Liver (tissue), 9 donors: ENCODE data around the gene FGFR4. TPM values are rescaled to one million over a fixed set of nuclear protein-coding genes. Genes with fewer than 3 reads are reported as not detected.

Source experiments
- DNase-seq: peaks from one replicate; pipeline ENCODE4 v3.0.0-alpha.2; 2017; ENCODE audit warnings: low spot score
- H3K27ac ChIP-seq, 2 donors: one replicate each; pipeline ENCODE4 v1.7.0; 2013; ENCODE audit warnings: inconsistent platforms in 2 of 2, low read length in 2 of 2, control low read depth in 1 of 2, low read depth in 1 of 2, mild to moderate bottlenecking in 1 of 2
- H3K27me3 ChIP-seq, 4 donors: one replicate each; pipeline versions ENCODE4 v1.6.1 to v1.7.0; 2013; ENCODE audit warnings: low read length in 3 of 4, inconsistent platforms in 1 of 4, mild to moderate bottlenecking in 1 of 4, moderate library complexity in 1 of 4; ENCODE audit not compliant: control insufficient read depth in 4 of 4, insufficient read depth in 4 of 4
- H3K36me3 ChIP-seq, 4 donors: one replicate each; pipeline versions ENCODE4 v1.6.1 to v1.7.0; 2013; ENCODE audit warnings: low read length in 3 of 4, mild to moderate bottlenecking in 3 of 4, low read depth in 1 of 4, moderate library complexity in 1 of 4; ENCODE audit not compliant: control insufficient read depth in 4 of 4, insufficient read depth in 3 of 4
- H3K4me1 ChIP-seq, 4 donors: one replicate each; pipeline versions ENCODE4 v1.6.1 to v1.7.0; 2013; ENCODE audit warnings: low read length in 3 of 4, mild to moderate bottlenecking in 3 of 4, moderate library complexity in 1 of 4; ENCODE audit not compliant: control insufficient read depth in 4 of 4, insufficient read depth in 4 of 4
- H3K4me3 ChIP-seq, 3 donors: one replicate each; pipeline versions ENCODE4 v1.6.1 to v1.7.0; 2013; ENCODE audit warnings: low read length in 3 of 3, control low read depth in 1 of 3, low read depth in 1 of 3, mild to moderate bottlenecking in 1 of 3
- H3K9ac ChIP-seq, 2 donors: one replicate each; pipeline ENCODE4 v1.7.0; 2013; ENCODE audit warnings: low read length in 2 of 2, mild to moderate bottlenecking in 2 of 2, moderate library complexity in 2 of 2, control low read depth in 1 of 2, low read depth in 1 of 2
- H3K9me3 ChIP-seq, 4 donors: one replicate each; pipeline versions ENCODE4 v1.6.1 to v1.7.0; 2013; ENCODE audit warnings: low read length in 3 of 4; ENCODE audit not compliant: control insufficient read depth in 4 of 4
- GABPA ChIP-seq, 2 donors: IDR thresholded peaks in 1 of 2; conservative IDR thresholded peaks in 1 of 2; 2 replicates each; pipeline ENCODE4 v1.6.1; 2016; ENCODE audit warnings: antibody characterized with exemption in 2 of 2, mild to moderate bottlenecking in 1 of 2, moderate library complexity in 1 of 2
- JUND ChIP-seq, 2 donors: IDR thresholded peaks; 2 replicates each; pipeline ENCODE4 v1.6.1; 2016; ENCODE audit warnings: antibody characterized with exemption in 2 of 2
- NR2F2 ChIP-seq: IDR thresholded peaks from 2 replicates; pipeline ENCODE4 v1.6.1; 2016; ENCODE audit warnings: antibody characterized with exemption
- RAD21 ChIP-seq, 2 donors: IDR thresholded peaks; 2 replicates each; pipeline ENCODE4 v1.6.1; 2016; ENCODE audit warnings: antibody characterized with exemption in 2 of 2, mild to moderate bottlenecking in 2 of 2
- TAF1 ChIP-seq: conservative IDR thresholded peaks from 2 replicates; pipeline ENCODE4 v1.6.1; 2016; ENCODE audit warnings: antibody characterized with exemption, mild to moderate bottlenecking
- WGBS: extraction: QIAGEN DNeasy Blood & Tissue Kit; methylation state at CpG from one replicate; pipeline ENCODE4 v1.1.7; 2013; 5-methylcytosine and 5-hydroxymethylcytosine counted together
- polyA plus RNA-seq, 2 donors: library from polyadenylated mRNA; stranded (reverse) in 1 of 2; unstranded in 1 of 2; fragments of 200-250 nt in 1 of 2; fragments of >200 nt in 1 of 2; fragmentation: Nextera tagmentation in 1 of 2; extraction: Ambion mirVana in 1 of 2; gene quantifications; one replicate each; pipeline versions ENCODE4 v1.2.1 to v1.2.3, GENCODE V29; 2013 to 2015
- total RNA-seq, 2 donors: library from RNA; depleted of rRNA; stranded (reverse); fragments of >200 nt; gene quantifications; one replicate each; pipeline ENCODE4 v1.2.3, GENCODE V29; 2014
- TF ChIP-seq, protein P1 (sequence below): fragments of 150-350 bp; IDR thresholded peaks from 2 replicates; pipeline ENCODE4 v1.5.1; 2017; ENCODE audit warnings: improper control_type of control experiment, low read depth, low read length; ENCODE audit not compliant: missing input control
- TF ChIP-seq, protein P2 (sequence below): IDR thresholded peaks from 2 replicates; pipeline ENCODE4 v1.6.1; 2016; ENCODE audit warnings: antibody characterized with exemption
- TF ChIP-seq, protein P3 (sequence below): IDR thresholded peaks from 2 replicates; pipeline ENCODE4 v1.6.1; 2016; ENCODE audit warnings: antibody characterized with exemption
- donor health status: healthy.
- donor health status: healthy.
- donor health status: healthy.
- donor health status: healthy.
- donor health status: healthy.

The FGFR4 gene
- total and polyA plus RNA-seq, 4 donors, result 42.3 to 72.6 (median 56.3) TPM

DNA sequence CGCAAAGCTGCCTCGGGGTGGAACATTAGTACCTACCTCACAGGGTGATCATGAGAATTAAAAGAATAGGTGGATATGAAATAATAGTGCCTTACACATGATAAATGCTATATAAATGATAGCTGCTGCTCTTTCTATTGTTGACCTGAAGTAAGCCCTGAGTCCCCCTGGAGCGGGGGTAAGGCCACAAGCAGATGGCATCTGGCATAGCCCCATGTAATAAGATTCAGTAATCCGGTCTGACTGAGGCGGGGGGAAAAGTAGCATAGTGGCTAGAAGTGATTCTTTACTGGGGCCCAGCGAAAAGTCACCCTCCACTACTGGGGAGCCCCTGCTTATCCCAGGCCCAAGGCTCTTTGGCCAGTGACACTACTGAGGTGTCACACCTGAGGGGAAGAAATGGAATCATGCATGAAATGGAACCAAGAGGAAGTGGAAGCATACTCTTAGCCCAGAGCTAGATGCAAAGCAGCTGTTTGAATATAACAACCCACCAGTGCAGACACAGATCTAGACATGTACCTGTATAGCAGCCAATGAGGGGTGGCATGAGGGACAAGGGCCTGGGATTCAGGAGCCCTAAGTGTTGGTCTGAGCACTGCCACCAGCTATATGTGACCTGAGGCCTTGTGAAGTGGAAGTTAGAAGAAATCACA lies 16.1 kb upstream of the FGFR4 start (continued):
- TF ChIP-seq, protein P1, sequence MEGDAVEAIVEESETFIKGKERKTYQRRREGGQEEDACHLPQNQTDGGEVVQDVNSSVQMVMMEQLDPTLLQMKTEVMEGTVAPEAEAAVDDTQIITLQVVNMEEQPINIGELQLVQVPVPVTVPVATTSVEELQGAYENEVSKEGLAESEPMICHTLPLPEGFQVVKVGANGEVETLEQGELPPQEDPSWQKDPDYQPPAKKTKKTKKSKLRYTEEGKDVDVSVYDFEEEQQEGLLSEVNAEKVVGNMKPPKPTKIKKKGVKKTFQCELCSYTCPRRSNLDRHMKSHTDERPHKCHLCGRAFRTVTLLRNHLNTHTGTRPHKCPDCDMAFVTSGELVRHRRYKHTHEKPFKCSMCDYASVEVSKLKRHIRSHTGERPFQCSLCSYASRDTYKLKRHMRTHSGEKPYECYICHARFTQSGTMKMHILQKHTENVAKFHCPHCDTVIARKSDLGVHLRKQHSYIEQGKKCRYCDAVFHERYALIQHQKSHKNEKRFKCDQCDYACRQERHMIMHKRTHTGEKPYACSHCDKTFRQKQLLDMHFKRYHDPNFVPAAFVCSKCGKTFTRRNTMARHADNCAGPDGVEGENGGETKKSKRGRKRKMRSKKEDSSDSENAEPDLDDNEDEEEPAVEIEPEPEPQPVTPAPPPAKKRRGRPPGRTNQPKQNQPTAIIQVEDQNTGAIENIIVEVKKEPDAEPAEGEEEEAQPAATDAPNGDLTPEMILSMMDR, result no peak
- TF ChIP-seq, protein P2, sequence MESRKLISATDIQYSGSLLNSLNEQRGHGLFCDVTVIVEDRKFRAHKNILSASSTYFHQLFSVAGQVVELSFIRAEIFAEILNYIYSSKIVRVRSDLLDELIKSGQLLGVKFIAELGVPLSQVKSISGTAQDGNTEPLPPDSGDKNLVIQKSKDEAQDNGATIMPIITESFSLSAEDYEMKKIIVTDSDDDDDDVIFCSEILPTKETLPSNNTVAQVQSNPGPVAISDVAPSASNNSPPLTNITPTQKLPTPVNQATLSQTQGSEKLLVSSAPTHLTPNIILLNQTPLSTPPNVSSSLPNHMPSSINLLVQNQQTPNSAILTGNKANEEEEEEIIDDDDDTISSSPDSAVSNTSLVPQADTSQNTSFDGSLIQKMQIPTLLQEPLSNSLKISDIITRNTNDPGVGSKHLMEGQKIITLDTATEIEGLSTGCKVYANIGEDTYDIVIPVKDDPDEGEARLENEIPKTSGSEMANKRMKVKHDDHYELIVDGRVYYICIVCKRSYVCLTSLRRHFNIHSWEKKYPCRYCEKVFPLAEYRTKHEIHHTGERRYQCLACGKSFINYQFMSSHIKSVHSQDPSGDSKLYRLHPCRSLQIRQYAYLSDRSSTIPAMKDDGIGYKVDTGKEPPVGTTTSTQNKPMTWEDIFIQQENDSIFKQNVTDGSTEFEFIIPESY, result no peak
- no peak for TF ChIP-seq TAF1

DNA sequence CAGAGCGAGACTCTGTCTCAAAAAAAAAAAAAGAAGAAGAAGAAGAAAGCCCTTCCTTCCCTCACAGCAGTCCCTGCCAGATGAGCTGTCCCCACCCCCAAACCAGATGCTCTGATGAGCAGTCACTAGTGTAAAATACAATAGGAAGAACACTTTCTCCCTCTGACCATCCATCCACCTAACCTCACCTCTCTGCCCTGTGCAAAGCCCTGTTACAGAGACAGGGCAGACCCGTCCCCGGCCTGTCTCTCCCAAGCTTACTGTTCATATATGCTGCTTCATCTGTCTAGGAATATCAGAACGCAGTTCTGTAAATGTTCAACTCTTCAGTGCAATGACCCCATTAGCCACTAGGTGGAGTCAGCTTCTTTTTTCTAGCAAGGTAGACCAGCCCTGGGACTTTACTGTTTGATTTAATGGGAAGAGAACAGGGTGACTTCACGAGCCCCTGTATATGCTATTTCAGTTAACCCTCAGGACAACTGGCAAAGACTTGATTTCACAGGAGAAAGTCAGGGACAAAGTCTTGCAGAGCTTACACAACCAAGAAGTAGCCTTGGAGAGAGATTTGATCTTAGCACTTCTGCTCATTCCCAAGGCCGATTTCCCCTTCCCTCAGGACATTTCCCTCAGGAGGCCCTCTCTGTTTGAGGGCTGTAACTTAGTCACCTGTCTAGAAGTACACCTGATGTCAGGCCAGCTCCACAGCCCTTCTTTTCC lies 14.9 kb upstream of the FGFR4 start:
- no peak overlapping the region for H3K4me3 ChIP-seq
- peak; percentile 79 for DNase-seq
- peaks cover 0 to 18% (median 12%) of the 10 kb centered on the region in 4 donors for H3K4me1 ChIP-seq
- no peaks in the 10 kb centered on the region for H3K36me3 ChIP-seq
- H3K27ac ChIP-seq, result no peak overlapping the region
- 20% methylated on average over 6 of the region's 6 CpGs for WGBS
- H3K9ac ChIP-seq, result no peak overlapping the region
- no peak for TF ChIP-seq NR2F2
- TF ChIP-seq, protein P1, result peak; percentile 95
- peak; percentile 94 to 95 for TF ChIP-seq RAD21 (IDR thresholded peaks at IDR 0.05)
- TF ChIP-seq JUND (IDR thresholded peaks at IDR 0.05), result no peak
- no peaks in the 10 kb centered on the region for H3K27me3 ChIP-seq
- H3K9me3 ChIP-seq, result no peaks in the 10 kb centered on the region

DNA sequence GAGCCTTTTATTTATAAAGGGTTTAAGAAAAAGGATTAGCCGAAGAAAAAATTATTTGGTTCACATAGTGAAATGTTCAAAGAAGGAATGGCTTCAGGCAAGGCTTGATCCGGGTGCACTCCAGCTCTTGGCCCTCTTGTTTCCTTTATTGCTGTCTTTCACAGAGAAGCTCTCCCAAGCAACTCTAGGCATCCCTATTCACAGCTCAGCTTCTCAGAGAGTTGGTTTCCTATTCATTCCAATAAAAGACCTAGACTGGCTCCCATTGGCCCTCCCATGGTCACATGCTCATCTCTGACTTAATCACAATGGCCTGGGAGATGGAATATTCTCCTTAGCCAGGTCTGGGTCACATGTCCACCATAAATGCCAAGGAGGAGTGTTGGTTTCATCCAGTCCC lies 9.4 kb upstream of the FGFR4 start:
- Histone ChIP-seq H3K9ac (no peak overlapping the region), H3K4me3 (no peak overlapping the region), H3K36me3 (no peaks in the 10 kb centered on the region), H3K27me3 (no peaks in the 10 kb centered on the region), H3K27ac (no peak overlapping the region), H3K4me1 (peaks cover 0 to 10% (median 7%) of the 10 kb centered on the region in 4 donors), H3K9me3 (no peaks in the 10 kb centered on the region)
- 98% methylated on average over 2 of the region's 2 CpGs for WGBS
- no peak for DNase-seq
- TF ChIP-seq, protein P3, sequence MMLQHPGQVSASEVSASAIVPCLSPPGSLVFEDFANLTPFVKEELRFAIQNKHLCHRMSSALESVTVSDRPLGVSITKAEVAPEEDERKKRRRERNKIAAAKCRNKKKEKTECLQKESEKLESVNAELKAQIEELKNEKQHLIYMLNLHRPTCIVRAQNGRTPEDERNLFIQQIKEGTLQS, result no peak
- TF ChIP-seq, protein P2, result no peak
- TF ChIP-seq JUND (IDR thresholded peaks at IDR 0.05), result no peak
- TF ChIP-seq GABPA (IDR thresholded peaks at IDR 0.05 in 1 of 2, conservative IDR thresholded peaks at IDR 0.05 in 1 of 2), result no peak
